Astrocyte of the spinal cord (primary cell): ENCODE measurements around the gene NBDY.
A peak's percentile ranks its signal among the peaks of the same experiment; 100 is the strongest.
"Not testable (repeated sequence)": the region's sequence is repeated elsewhere in the genome, so short reads cannot be mapped to it uniquely, and the experiment has no call there.

ENCODE experiments used
- DNase-seq: peaks from one replicate; pipeline ENCODE4 v3.0.0; 2011; ENCODE audit warnings: low read depth, low spot score
- H3K4me3 ChIP-seq: 2 replicates; pipeline ENCODE4 v1.5.1; 2011; ENCODE audit warnings: low read depth, mild to moderate bottlenecking, low read length, moderate library complexity
- CTCF ChIP-seq: IDR thresholded peaks from 2 replicates; pipeline ENCODE4 v1.5.1; 2012; ENCODE audit warnings: low read depth, mild to moderate bottlenecking, low read length, inconsistent platforms
- in situ Hi-C: cut with HindIII; loops from 2 replicates; pipeline ENCODE4 v1.10.0; 2017; ENCODE audit warnings: low sequenced_read_pairs

Gene NBDY

GRCh38 chrX:56800801-56801200 lies 71.8 kb downstream of the NBDY start:
- no peak for DNase-seq
- TF ChIP-seq CTCF, result no peak
- in situ Hi-C loops, result no loop called here
- H3K4me3 ChIP-seq, result no peak overlapping the region

- TF ChIP-seq CTCF, result no peak
- no peak for DNase-seq
- no peak overlapping the region for H3K4me3 ChIP-seq
- in situ Hi-C loops, result no loop called here
Observed at GRCh38 chrX:56802428-56802827, 73.4 kb downstream of the NBDY start.

GRCh38 chrX:56802921-56803849 lies 74.1 kb downstream of the NBDY start:
- peak; percentile 71 for DNase-seq

GRCh38 chrX:56803850-56804681 lies 75.0 kb downstream of the NBDY start:
- no peak for TF ChIP-seq CTCF
- no peak for DNase-seq
- in situ Hi-C loops, result no loop called here
- H3K4me3 ChIP-seq, result no peak overlapping the region

More at GRCh38 chrX:56802921-56803849, 74.1 kb downstream of the NBDY start:
- in situ Hi-C loops, result no loop called here
- H3K4me3 ChIP-seq, result peak overlapping the region; percentile 33
- peak; percentile 54 for TF ChIP-seq CTCF

GRCh38 chrX:56804867-56805266 lies 75.8 kb downstream of the NBDY start:
- in situ Hi-C loops, result no loop called here
- TF ChIP-seq CTCF, result no peak
- no peak overlapping the region for H3K4me3 ChIP-seq
- DNase-seq, result no peak

GRCh38 chrX:56805399-56805798 lies 76.4 kb downstream of the NBDY start:
- no peak for TF ChIP-seq CTCF
- DNase-seq, result no peak
- H3K4me3 ChIP-seq, result no peak overlapping the region
- in situ Hi-C loops, result no loop called here

- H3K4me3 ChIP-seq, in situ Hi-C loops, DNase-seq: not testable (repeated sequence)
Observed at GRCh38 chrX:56806176-56806575, 77.1 kb downstream of the NBDY start.
